Mucosa of stomach (tissue), 1 donor: ENCODE measurements around the gene AHDC1.

Experiments used
- H3K27me3 ChIP-seq: one replicate; pipeline ENCODE4 v1.7.0; 2013; ENCODE audit warnings: mild to moderate bottlenecking, low read length; ENCODE audit not compliant: control insufficient read depth, insufficient read depth
- H3K36me3 ChIP-seq: one replicate; pipeline ENCODE4 v1.7.0; 2013; ENCODE audit warnings: low read length; ENCODE audit not compliant: control insufficient read depth, insufficient read depth
- H3K4me1 ChIP-seq: one replicate; pipeline ENCODE4 v1.7.0; 2013; ENCODE audit warnings: mild to moderate bottlenecking, low read length; ENCODE audit not compliant: control insufficient read depth, insufficient read depth
- H3K4me3 ChIP-seq: one replicate; pipeline ENCODE4 v1.7.0; 2013; ENCODE audit warnings: low read length
- H3K9ac ChIP-seq: one replicate; pipeline ENCODE4 v1.7.0; 2013; ENCODE audit warnings: mild to moderate bottlenecking, low read length, moderate library complexity
- H3K9me3 ChIP-seq: one replicate; pipeline ENCODE4 v1.7.0; 2013; ENCODE audit warnings: mild to moderate bottlenecking, low read length, moderate library complexity; ENCODE audit not compliant: control insufficient read depth
- donor health status: Pancreatic carcinoma.

Gene AHDC1

DNA sequence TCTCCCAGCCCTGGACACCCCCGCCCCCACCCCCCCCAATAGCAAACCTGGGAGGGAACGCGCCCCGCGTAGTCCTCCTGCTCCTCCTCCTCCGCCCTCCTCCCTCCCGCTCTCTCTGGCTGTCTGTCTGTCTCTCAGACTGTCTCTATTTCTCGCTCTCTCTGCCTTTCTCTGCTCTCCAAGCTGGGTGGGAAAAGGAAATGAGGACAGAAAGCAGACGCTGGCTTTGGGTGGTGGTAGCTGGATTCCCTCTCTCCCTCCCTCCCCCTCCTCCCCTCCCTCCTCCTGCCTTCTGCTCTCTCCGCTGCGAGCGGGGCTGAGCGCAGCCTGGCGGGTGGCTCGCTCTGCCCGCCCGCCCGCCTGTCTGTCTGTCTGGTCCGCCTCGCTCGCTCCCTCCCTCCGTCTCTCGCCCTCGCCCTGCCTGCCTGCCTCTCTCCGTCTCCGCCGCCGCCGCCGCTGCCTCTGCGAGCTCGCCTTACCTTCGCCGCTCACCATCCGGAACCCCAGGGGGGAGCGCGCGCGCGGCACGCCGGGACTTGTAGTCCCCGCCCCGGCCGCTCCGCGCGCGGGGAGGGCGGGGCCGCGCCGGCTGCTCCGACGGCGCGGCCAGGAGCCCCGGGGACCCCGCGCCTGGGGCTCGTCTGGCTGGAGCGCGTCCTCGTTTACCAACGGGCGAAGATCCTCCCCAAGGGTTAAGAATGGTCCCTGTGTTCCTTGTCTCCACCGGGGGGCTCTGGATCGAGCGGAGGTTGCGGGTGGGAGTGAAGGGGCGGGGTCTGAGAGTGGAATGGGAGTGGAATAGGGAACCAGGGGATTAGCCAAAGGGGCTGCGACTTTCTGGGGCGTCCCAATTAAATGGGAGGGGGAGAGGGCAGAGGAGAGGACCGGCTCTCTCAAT, at the start of gene AHDC1:
AHDC1 (minus strand) TSS at position 464 of the 898 bp plus-strand sequence. CDS start 52,029 bp downstream, outside the sequence.
- Histone ChIP-seq H3K4me1 (peaks cover 44% of the 10 kb centered on the region), H3K27me3 (no peaks in the 10 kb centered on the region), H3K36me3 (no peaks in the 10 kb centered on the region), H3K9me3 (no peaks in the 10 kb centered on the region), H3K4me3 (peak within 1 kb of the TSS; percentile 63), H3K9ac (peak within 1 kb of the TSS; percentile 82)

DNA sequence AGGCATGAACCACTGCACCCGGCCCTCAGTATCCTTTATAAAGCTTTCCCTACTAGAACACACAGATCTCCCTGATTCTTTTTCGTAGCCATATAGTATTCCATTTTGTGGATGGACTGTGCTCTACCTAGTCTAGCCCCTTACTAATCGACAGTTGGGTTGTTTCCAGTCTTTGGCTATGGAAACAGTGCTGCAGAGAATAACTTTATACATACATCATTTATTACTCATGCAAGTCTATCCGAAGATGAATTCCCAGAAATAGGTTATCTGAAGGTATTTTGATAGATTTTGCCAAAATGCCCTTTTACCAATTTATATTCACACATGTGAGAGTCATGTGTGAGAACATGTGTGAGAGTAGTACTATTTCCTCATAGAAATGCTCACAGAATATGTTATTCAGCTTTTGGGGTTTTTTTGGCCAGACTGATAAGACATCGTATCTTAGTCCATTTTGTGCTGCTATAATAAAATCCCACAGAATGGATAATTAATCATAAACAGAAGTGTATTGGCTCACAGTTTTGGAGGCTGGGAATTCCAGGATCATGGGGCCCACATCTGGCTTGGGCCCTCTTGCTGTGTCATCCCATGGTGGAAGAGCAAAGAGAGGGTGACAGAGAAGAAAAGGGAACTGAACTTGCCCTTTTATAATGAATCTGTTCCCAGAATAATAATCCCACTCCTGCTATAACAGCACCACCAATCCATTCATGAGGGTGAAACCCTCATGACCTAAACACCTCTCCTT, 48.3 kb upstream of the AHDC1 start:
- Histone ChIP-seq H3K9me3 (no peaks in the 10 kb centered on the region), H3K27me3 (no peaks in the 10 kb centered on the region), H3K36me3 (no peaks in the 10 kb centered on the region), H3K4me1 (no peaks in the 10 kb centered on the region), H3K4me3 (no peak overlapping the region), H3K9ac (no peak overlapping the region)

DNA sequence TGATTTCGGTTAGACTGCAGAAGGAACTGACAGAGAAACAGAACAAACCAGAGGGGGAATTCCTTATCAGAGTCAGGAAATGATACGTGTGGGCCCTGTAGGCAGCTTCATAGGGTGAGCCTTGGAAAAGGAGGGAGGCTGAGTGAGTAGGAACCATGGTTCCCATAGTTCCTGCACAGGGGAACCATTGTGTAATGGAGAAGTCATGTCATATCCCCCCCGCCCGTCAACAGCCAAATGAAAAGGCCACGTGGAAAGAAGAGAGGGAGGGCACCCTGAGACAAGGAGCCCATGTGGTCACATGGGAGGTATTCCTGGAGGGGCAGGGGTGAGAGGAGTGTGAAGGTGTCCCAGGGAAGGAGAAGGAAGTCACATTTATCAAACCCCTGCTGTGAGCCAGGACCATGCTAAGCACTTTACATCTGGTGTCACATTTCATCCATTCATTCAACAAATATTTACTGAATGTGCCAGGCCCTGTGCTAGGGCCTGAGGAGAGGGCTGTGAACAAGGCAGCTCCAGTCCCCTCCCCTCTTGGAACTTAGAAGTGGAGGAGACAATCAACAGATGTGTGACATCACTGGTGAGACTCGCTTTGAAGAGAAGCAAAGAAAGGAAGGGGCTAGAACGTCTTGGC, 46.7 kb upstream of the AHDC1 start:
- no peaks in the 10 kb centered on the region for H3K36me3 ChIP-seq
- no peak overlapping the region for H3K4me3 ChIP-seq
- H3K9ac ChIP-seq, result no peak overlapping the region
- H3K9me3 ChIP-seq, result no peaks in the 10 kb centered on the region
- H3K4me1 ChIP-seq, result no peaks in the 10 kb centered on the region
- H3K27me3 ChIP-seq, result no peaks in the 10 kb centered on the region

- H3K4me3 ChIP-seq, result no peak overlapping the region
- H3K9me3 ChIP-seq, result no peaks in the 10 kb centered on the region
- H3K27me3 ChIP-seq, result no peaks in the 10 kb centered on the region
- H3K9ac ChIP-seq, result no peak overlapping the region
- H3K4me1 ChIP-seq, result no peaks in the 10 kb centered on the region
- no peaks in the 10 kb centered on the region for H3K36me3 ChIP-seq
Measured at GRCh38 chr1:27650171-27650538, 46.2 kb upstream of the AHDC1 start.

GRCh38 chr1:27649306-27649635, 45.3 kb upstream of the AHDC1 start:
- Histone ChIP-seq H3K9ac (no peak overlapping the region), H3K36me3 (no peaks in the 10 kb centered on the region), H3K4me3 (no peak overlapping the region), H3K4me1 (no peaks in the 10 kb centered on the region), H3K27me3 (no peaks in the 10 kb centered on the region), H3K9me3 (no peaks in the 10 kb centered on the region)

DNA sequence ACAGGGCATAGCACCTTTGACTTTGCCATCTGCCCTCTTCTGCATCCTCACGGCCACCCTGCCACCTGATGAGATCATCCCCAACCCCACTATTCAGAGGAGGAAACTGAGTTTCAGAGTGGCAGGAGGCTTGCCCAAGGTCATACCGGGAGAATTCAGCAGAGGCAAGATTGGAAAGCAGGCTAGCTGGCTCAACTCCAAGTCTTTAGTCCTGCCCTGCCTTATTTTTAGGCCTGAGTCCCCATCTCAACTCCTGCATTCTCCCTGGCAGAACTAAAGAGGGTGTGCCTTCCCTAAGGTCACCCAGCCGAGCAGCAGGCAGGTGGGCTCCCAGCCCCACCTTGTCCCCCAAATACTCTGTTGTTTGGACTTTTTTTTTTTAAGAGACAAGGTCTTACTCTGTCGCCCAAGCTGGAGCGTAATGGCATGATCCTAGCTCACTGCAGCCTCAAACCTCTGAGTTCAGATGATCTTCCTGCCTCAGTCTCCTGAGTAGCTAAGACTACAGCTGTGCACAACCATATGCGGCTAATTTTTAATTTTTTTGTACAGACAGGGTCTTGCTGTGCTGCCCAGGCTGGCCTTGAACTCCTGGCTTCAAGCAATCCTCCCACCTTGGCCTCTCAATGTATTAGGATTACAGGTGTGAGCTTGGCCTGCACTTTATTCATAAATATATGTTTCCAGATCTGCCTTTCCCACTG, 44.8 kb upstream of the AHDC1 start:
- Histone ChIP-seq H3K4me3 (no peak overlapping the region), H3K36me3 (no peaks in the 10 kb centered on the region), H3K4me1 (no peaks in the 10 kb centered on the region), H3K27me3 (no peaks in the 10 kb centered on the region), H3K9ac (no peak overlapping the region), H3K9me3 (no peaks in the 10 kb centered on the region)

- Histone ChIP-seq H3K4me3 (no peak overlapping the region), H3K27me3 (no peaks in the 10 kb centered on the region), H3K9ac (no peak overlapping the region), H3K9me3 (no peaks in the 10 kb centered on the region), H3K4me1 (no peaks in the 10 kb centered on the region), H3K36me3 (no peaks in the 10 kb centered on the region)
Measured at GRCh38 chr1:27647328-27647727, 43.4 kb upstream of the AHDC1 start.

- Histone ChIP-seq H3K9me3 (no peaks in the 10 kb centered on the region), H3K9ac (no peak overlapping the region), H3K4me1 (no peaks in the 10 kb centered on the region)
Measured at GRCh38 chr1:27646676-27647075, 42.7 kb upstream of the AHDC1 start.

DNA sequence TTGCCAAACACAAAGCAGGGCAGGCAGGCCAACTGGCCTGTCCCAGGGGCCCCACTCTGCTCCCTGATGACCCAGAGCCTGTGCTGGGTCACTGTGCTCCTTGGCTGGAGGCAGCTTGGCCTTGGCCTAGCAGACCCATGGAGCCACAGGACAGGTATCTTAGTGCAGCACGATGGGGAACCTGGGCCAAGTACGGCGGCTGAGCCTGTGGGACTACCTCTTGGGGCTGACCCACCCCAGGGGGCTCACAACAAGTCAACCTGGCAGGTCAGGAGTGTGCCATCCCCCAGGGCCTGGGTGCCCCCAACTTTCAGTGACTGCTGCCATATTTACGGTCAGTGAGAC, 41.1 kb upstream of the AHDC1 start:
- no peaks in the 10 kb centered on the region for H3K9me3 ChIP-seq
- H3K4me3 ChIP-seq, result no peak overlapping the region
- no peak overlapping the region for H3K9ac ChIP-seq
- no peaks in the 10 kb centered on the region for H3K36me3 ChIP-seq
- no peaks in the 10 kb centered on the region for H3K4me1 ChIP-seq
- H3K27me3 ChIP-seq, result no peaks in the 10 kb centered on the region

More at GRCh38 chr1:27646676-27647075, 42.7 kb upstream of the AHDC1 start:
- no peaks in the 10 kb centered on the region for H3K36me3 ChIP-seq
- H3K27me3 ChIP-seq, result no peaks in the 10 kb centered on the region
- H3K4me3 ChIP-seq, result no peak overlapping the region

DNA sequence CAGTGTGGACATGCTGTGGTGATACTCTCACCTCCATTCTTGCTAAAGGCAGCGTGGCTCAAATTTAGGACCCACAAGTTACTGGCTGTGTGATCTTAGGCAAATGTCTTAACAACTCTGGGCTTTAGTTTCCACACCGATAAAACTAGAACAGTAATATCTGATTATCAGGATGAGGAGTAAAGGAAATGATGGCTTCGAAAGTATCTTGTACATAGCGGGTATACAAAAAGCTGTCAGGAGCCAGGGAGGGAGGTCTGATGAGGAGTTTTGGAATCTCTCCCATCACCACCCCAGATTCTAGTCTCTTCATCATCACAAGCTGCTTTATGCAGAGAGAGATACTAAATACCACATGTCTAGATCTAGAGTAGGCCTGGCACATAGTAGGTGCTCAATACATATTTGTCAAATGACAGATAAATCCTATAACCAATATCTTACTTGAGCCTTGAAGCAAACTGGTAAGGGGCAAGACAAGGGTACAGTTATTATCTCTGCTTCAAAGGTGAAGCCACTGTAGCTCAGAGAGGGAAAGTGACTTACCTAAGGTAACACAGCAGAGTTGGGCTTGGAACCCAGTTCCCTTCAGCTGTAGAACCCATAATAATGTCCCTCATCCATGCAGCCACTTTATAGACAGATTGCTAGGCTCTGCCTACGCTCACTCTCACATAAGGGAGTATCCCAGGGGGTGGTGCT, 40.6 kb upstream of the AHDC1 start:
- Histone ChIP-seq H3K9me3 (no peaks in the 10 kb centered on the region), H3K4me3 (no peak overlapping the region), H3K9ac (no peak overlapping the region), H3K36me3 (no peaks in the 10 kb centered on the region), H3K27me3 (no peaks in the 10 kb centered on the region), H3K4me1 (no peaks in the 10 kb centered on the region)

GRCh38 chr1:27643600-27644368, 39.8 kb upstream of the AHDC1 start:
- no peaks in the 10 kb centered on the region for H3K4me1 ChIP-seq
- H3K27me3 ChIP-seq, result no peaks in the 10 kb centered on the region
- no peak overlapping the region for H3K4me3 ChIP-seq
- no peak overlapping the region for H3K9ac ChIP-seq
- H3K9me3 ChIP-seq, result no peaks in the 10 kb centered on the region
- no peaks in the 10 kb centered on the region for H3K36me3 ChIP-seq
